GM21423 (cell line): ENCODE data around the gene AMBP.
"Not testable (repeated sequence)": the region's sequence is repeated elsewhere in the genome, so short reads cannot be mapped to it uniquely, and the experiment has no call there.

Source experiments
- ATAC-seq: cut with Tn5 transposase; IDR thresholded peaks from one replicate; pipeline ENCODE4 v1.9.1; 2021; ENCODE audit warnings: mild to moderate bottlenecking, moderate library complexity; ENCODE audit not compliant: unreplicated experiment

The AMBP gene

GRCh38 chr9:114054191-114054690, 23.9 kb downstream of the AMBP start:
- ATAC-seq = no peak

GRCh38 chr9:114053246-114054005, 24.7 kb downstream of the AMBP start:
- no peak for ATAC-seq

- ATAC-seq = no peak
These were observed 26.4 kb downstream of the AMBP start for GRCh38 chr9:114051706-114052105.

- ATAC-seq = no peak
These were observed 26.8 kb downstream of the AMBP start for GRCh38 chr9:114051281-114051680.

GRCh38 chr9:114050646-114051045, 27.5 kb downstream of the AMBP start:
- ATAC-seq = no peak

GRCh38 chr9:114050226-114050568, 27.9 kb downstream of the AMBP start:
- ATAC-seq = no peak

GRCh38 chr9:114049441-114050225, 28.5 kb downstream of the AMBP start:
- no peak for ATAC-seq

- no peak for ATAC-seq
These were observed 29.3 kb downstream of the AMBP start for GRCh38 chr9:114048533-114049415.

- no peak for ATAC-seq
These were observed 30.4 kb downstream of the AMBP start for GRCh38 chr9:114047717-114048116.

- no peak for ATAC-seq
These were observed 31.2 kb downstream of the AMBP start for GRCh38 chr9:114046875-114047274.

- no peak for ATAC-seq
These were observed 31.8 kb downstream of the AMBP start for GRCh38 chr9:114046237-114046755.

GRCh38 chr9:114043660-114044059, 34.4 kb downstream of the AMBP start:
- ATAC-seq = not testable (repeated sequence)

- no peak for ATAC-seq
These were observed 38.6 kb downstream of the AMBP start for GRCh38 chr9:114039484-114039883.

GRCh38 chr9:114038724-114039313, 39.3 kb downstream of the AMBP start:
- ATAC-seq = no peak

GRCh38 chr9:114037961-114038723, 40.0 kb downstream of the AMBP start:
- no peak for ATAC-seq

GRCh38 chr9:114037249-114037648, 40.9 kb downstream of the AMBP start:
- ATAC-seq = no peak

GRCh38 chr9:114035845-114036801, 42.0 kb downstream of the AMBP start:
- no peak for ATAC-seq

- ATAC-seq = no peak
These were observed 42.8 kb downstream of the AMBP start for GRCh38 chr9:114035221-114035844.
